IPS-15b (cell line): Measurements from ENCODE around the gene CBX7.

Experiments used
- H3K27me3 ChIP-seq: one replicate; pipeline ENCODE4 v1.6.1; 2013; ENCODE audit warnings: low read length; ENCODE audit not compliant: control insufficient read depth, insufficient read depth
- H3K36me3 ChIP-seq: one replicate; pipeline ENCODE4 v1.6.1; 2013; ENCODE audit warnings: low read length; ENCODE audit not compliant: control insufficient read depth, insufficient read depth
- H3K4me1 ChIP-seq: one replicate; pipeline ENCODE4 v1.6.1; 2013; ENCODE audit warnings: mild to moderate bottlenecking, low read length; ENCODE audit not compliant: control insufficient read depth, insufficient read depth
- H3K4me3 ChIP-seq: one replicate; pipeline ENCODE4 v1.5.1; 2013; ENCODE audit warnings: low read depth, low read length
- H3K9ac ChIP-seq: one replicate; pipeline ENCODE4 v1.6.1; 2013; ENCODE audit warnings: low read depth, mild to moderate bottlenecking, low read length
- H3K9me3 ChIP-seq: one replicate; pipeline ENCODE4 v1.6.1; 2013; ENCODE audit warnings: mild to moderate bottlenecking, low read length; ENCODE audit not compliant: control insufficient read depth, insufficient read depth

Gene CBX7

GRCh38 chr22:39090426-39091064 lies 61.9 kb downstream of the CBX7 start:
- H3K27me3 ChIP-seq = no peaks in the 10 kb centered on the region
- H3K9ac ChIP-seq = no peak overlapping the region
- H3K9me3 ChIP-seq = no peaks in the 10 kb centered on the region
- H3K36me3 ChIP-seq = no peaks in the 10 kb centered on the region
- H3K4me3 ChIP-seq = no peak overlapping the region
- peaks cover 2% of the 10 kb centered on the region for H3K4me1 ChIP-seq

GRCh38 chr22:39089928-39090327 lies 62.6 kb downstream of the CBX7 start:
- Histone ChIP-seq H3K4me1 (peaks cover 2% of the 10 kb centered on the region), H3K4me3 (no peak overlapping the region), H3K9ac (no peak overlapping the region), H3K27me3 (no peaks in the 10 kb centered on the region), H3K9me3 (no peaks in the 10 kb centered on the region), H3K36me3 (no peaks in the 10 kb centered on the region)

- Histone ChIP-seq H3K27me3 (no peaks in the 10 kb centered on the region), H3K9ac (no peak overlapping the region), H3K4me3 (no peak overlapping the region), H3K4me1 (peaks cover 2% of the 10 kb centered on the region), H3K36me3 (no peaks in the 10 kb centered on the region), H3K9me3 (no peaks in the 10 kb centered on the region)
Measured at GRCh38 chr22:39088685-39089032, 63.8 kb downstream of the CBX7 start.

- Histone ChIP-seq H3K4me3 (no peak overlapping the region), H3K4me1 (peaks cover 2% of the 10 kb centered on the region), H3K27me3 (no peaks in the 10 kb centered on the region), H3K36me3 (no peaks in the 10 kb centered on the region), H3K9me3 (no peaks in the 10 kb centered on the region), H3K9ac (no peak overlapping the region)
Measured at GRCh38 chr22:39087881-39088684, 64.4 kb downstream of the CBX7 start.

GRCh38 chr22:39087098-39087497 lies 65.4 kb downstream of the CBX7 start:
- Histone ChIP-seq H3K9ac (no peak overlapping the region), H3K27me3 (no peaks in the 10 kb centered on the region), H3K36me3 (no peaks in the 10 kb centered on the region), H3K9me3 (no peaks in the 10 kb centered on the region), H3K4me3 (no peak overlapping the region), H3K4me1 (peaks cover 2% of the 10 kb centered on the region)

- no peaks in the 10 kb centered on the region for H3K27me3 ChIP-seq
Measured at GRCh38 chr22:39084666-39085065, 67.8 kb downstream of the CBX7 start.

GRCh38 chr22:39083212-39084165 lies 69.0 kb downstream of the CBX7 start:
- no peaks in the 10 kb centered on the region for H3K36me3 ChIP-seq
- no peak overlapping the region for H3K4me3 ChIP-seq
- no peaks in the 10 kb centered on the region for H3K9me3 ChIP-seq
- H3K4me1 ChIP-seq = peaks cover 2% of the 10 kb centered on the region
- no peaks in the 10 kb centered on the region for H3K27me3 ChIP-seq
- H3K9ac ChIP-seq = no peak overlapping the region

More at GRCh38 chr22:39084666-39085065, 67.8 kb downstream of the CBX7 start:
- H3K4me3 ChIP-seq = no peak overlapping the region
- H3K4me1 ChIP-seq = peaks cover 2% of the 10 kb centered on the region
- no peak overlapping the region for H3K9ac ChIP-seq
- H3K36me3 ChIP-seq = no peaks in the 10 kb centered on the region
- H3K9me3 ChIP-seq = no peaks in the 10 kb centered on the region

- no peaks in the 10 kb centered on the region for H3K9me3 ChIP-seq
- no peak overlapping the region for H3K9ac ChIP-seq
- no peaks in the 10 kb centered on the region for H3K36me3 ChIP-seq
- no peaks in the 10 kb centered on the region for H3K27me3 ChIP-seq
- no peak overlapping the region for H3K4me3 ChIP-seq
- H3K4me1 ChIP-seq = no peaks in the 10 kb centered on the region
Measured at GRCh38 chr22:39081598-39081997, 70.9 kb downstream of the CBX7 start.

- Histone ChIP-seq H3K9me3 (no peaks in the 10 kb centered on the region), H3K4me3 (no peak overlapping the region), H3K27me3 (no peaks in the 10 kb centered on the region), H3K36me3 (no peaks in the 10 kb centered on the region), H3K9ac (no peak overlapping the region), H3K4me1 (no peaks in the 10 kb centered on the region)
Measured at GRCh38 chr22:39081016-39081415, 71.5 kb downstream of the CBX7 start.
